ENCODE measurements around the gene OGFOD2.

OGFOD2 gene

DNA sequence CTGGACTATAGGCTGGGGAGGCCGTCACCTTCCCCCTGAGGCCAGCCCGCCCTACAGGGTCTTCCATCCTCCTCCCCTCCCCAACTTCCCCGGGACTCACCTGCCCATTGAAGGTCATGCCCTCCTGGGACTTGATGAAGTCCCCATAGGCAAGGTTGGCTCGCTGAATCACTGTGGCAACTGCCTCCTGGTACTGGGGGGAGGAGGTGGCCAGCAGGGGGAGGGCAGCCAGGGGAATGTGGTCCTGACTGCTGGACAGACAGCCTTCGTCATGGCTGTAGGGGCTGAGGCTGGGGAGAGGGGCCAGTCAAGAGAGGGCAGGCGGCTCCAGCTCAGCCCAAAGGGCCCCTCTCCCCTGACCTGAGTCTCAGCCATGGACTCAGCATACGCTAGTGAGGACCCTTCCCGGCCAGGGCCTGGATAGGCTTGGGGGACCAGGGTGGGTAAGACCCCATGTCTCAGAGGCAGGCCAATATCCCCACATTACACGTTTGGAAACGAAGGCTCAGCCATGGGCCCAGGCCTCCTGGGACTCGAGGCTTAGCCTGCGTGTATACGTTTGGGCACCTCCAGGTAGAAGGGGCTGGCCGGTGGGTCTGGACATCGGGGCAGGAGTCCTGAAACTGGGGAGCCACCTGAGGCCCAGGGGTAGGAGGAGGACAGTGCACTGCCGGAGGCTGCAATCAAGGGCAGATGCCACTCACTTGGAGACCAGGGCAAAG lies 21.7 kb downstream of the OGFOD2 start:
- TF ChIP-seq TAF1 (IDR thresholded peaks at IDR 0.05; ENCODE audit: borderline replicate concordance, insufficient read depth, low read length): no peak
- TF ChIP-seq REST (IDR thresholded peaks at IDR 0.05; ENCODE audit: insufficient read depth in 1 of 2, low read depth in 2 of 2, low read length in 2 of 2): no peak
- TF ChIP-seq POLR2AphosphoS5 (IDR thresholded peaks at IDR 0.05; ENCODE audit: low read depth, low read length): no peak
- TF ChIP-seq FOXP2 (optimal IDR thresholded peaks at IDR 0.05; ENCODE audit: borderline replicate concordance, extremely low read depth, extremely low read length, insufficient read depth): no peak
- no peak for TF ChIP-seq SIN3A (IDR thresholded peaks at IDR 0.05; ENCODE audit: borderline replicate concordance, insufficient read depth, low read length)

GRCh38 chr12:122997343-122998250 lies 22.6 kb downstream of the OGFOD2 start:
- TF ChIP-seq POLR2AphosphoS5 (IDR thresholded peaks at IDR 0.05; ENCODE audit: low read depth, low read length): no peak
- no peak for TF ChIP-seq SIN3A (IDR thresholded peaks at IDR 0.05; ENCODE audit: borderline replicate concordance, insufficient read depth, low read length)
- TF ChIP-seq REST (IDR thresholded peaks at IDR 0.05; ENCODE audit: insufficient read depth in 1 of 2, low read depth in 2 of 2, low read length in 2 of 2): no peak
- no peak for TF ChIP-seq TAF1 (IDR thresholded peaks at IDR 0.05; ENCODE audit: borderline replicate concordance, insufficient read depth, low read length)
- no peak for TF ChIP-seq FOXP2 (optimal IDR thresholded peaks at IDR 0.05; ENCODE audit: borderline replicate concordance, extremely low read depth, extremely low read length, insufficient read depth)

DNA sequence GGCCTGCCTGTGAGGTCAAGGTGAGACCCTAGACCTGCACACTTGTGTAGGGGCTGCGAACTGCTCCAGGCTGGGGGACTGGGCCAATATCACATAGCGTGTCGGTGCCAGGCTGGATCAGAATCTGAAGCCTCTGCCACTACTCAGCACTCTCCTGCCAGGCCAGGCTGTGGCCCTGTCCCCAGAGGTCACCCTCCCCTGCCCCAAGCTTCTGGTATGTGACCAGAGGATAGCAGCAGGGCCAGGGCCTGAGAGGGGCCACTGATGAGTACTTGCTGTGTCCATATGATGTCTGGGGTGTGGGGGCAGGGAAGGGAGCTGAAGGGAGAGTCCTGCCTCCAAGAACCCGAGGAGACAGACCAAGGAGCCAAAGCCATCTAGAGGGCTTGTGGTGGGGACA lies 23.3 kb downstream of the OGFOD2 start:
- TF ChIP-seq REST (IDR thresholded peaks at IDR 0.05; ENCODE audit: insufficient read depth in 1 of 2, low read depth in 2 of 2, low read length in 2 of 2): no peak
- no peak for TF ChIP-seq FOXP2 (optimal IDR thresholded peaks at IDR 0.05; ENCODE audit: borderline replicate concordance, extremely low read depth, extremely low read length, insufficient read depth)
- no peak for TF ChIP-seq POLR2AphosphoS5 (IDR thresholded peaks at IDR 0.05; ENCODE audit: low read depth, low read length)
- TF ChIP-seq TAF1 (IDR thresholded peaks at IDR 0.05; ENCODE audit: borderline replicate concordance, insufficient read depth, low read length): no peak
- TF ChIP-seq SIN3A (IDR thresholded peaks at IDR 0.05; ENCODE audit: borderline replicate concordance, insufficient read depth, low read length): no peak

DNA sequence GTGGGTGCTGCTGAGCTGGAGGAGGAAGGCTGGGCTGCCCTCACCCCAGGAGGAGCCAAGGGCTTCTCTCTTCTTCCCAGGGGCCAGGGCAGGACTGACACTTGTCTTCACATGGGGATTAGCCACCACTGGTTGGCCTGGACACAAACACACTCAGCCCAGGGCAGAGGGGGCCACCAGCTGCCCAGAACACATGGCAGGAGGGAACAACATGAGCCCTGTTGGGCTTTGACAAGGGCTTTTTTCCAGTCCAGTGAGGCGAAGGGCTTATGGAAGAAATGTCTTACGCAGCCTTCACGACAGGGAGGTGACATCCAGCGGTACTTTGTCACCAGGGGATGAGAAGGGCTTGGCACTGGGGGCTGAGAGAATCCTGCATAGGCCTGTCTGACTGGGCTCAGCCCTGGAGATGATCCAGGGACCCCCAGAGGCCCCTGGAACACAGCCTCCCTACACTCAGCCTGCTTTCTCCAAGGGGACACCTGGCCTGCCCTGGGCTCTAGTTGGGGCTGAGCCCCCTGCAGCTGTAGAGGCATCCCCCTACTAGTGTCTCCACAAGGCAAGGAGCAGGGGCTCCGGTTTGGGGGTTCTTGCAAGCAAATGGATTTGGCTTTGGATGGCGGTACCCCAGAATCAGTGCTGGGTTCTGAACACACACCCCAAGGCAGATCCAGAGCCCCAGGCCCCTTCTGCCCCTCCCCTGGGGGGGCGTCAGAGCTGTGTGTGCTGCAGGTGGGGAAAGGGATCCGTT lies 24.3 kb downstream of the OGFOD2 start:
- no peak for TF ChIP-seq TAF1 (IDR thresholded peaks at IDR 0.05; ENCODE audit: borderline replicate concordance, insufficient read depth, low read length)
- TF ChIP-seq SIN3A (IDR thresholded peaks at IDR 0.05; ENCODE audit: borderline replicate concordance, insufficient read depth, low read length): no peak
- no peak for TF ChIP-seq FOXP2 (optimal IDR thresholded peaks at IDR 0.05; ENCODE audit: borderline replicate concordance, extremely low read depth, extremely low read length, insufficient read depth)
- TF ChIP-seq POLR2AphosphoS5 (IDR thresholded peaks at IDR 0.05; ENCODE audit: low read depth, low read length): no peak
- no peak for TF ChIP-seq REST (IDR thresholded peaks at IDR 0.05; ENCODE audit: insufficient read depth in 1 of 2, low read depth in 2 of 2, low read length in 2 of 2)

Data from PFSK-1 (cell line).